ENCODE measurements around the gene COL20A1. TPM values are rescaled to one million over a fixed set of nuclear protein-coding genes. Genes with fewer than 3 reads are reported as not detected.
"Not testable (repeated sequence)": the region's sequence is repeated elsewhere in the genome, so short reads cannot be mapped to it uniquely, and the experiment has no call there.

The COL20A1 gene
- total and polyA plus RNA-seq, 9 donors: 0.10 to 0.54 (median 0.25) TPM; not detected in 5

GRCh38 chr20:63247671-63248228 is 45.2 kb upstream of the COL20A1 start:
- 76 to 78% (median 76%) methylated on average over 24 of the region's 24 CpGs for WGBS, 3 donors
- no peak for DNase-seq
- no peak for TF ChIP-seq POLR2A (IDR thresholded peaks at IDR 0.05)
- TF ChIP-seq EP300 (IDR thresholded peaks at IDR 0.05): no peak
- TF ChIP-seq CTCF (IDR thresholded peaks at IDR 0.05): no peak
- H3K27me3 ChIP-seq: no peaks in the 10 kb centered on the region
- no peaks in the 10 kb centered on the region for H3K4me1 ChIP-seq (ENCODE audit: insufficient read depth)
- H3K27ac ChIP-seq: no peak overlapping the region
- intact Hi-C loops (cut with DNase I): loop anchor here in 1 of 4 donors (10.0 kb wide), 1 partner anchor 193 kb away; no protein-coding TSS in a partner anchor
- H3K4me3 ChIP-seq: no peak overlapping the region
- no peaks in the 10 kb centered on the region for H3K36me3 ChIP-seq
- no peaks in the 10 kb centered on the region for H3K9me3 ChIP-seq

GRCh38 chr20:63248835-63249591 is 44.0 kb upstream of the COL20A1 start:
- no peaks in the 10 kb centered on the region for H3K27me3 ChIP-seq
- H3K36me3 ChIP-seq: no peaks in the 10 kb centered on the region

GRCh38 chr20:63249891-63250290 is 43.1 kb upstream of the COL20A1 start:
- 84 to 93% (median 92%) methylated on average over 15 of the region's 15 CpGs for WGBS, 3 donors
- H3K27me3 ChIP-seq: no peaks in the 10 kb centered on the region

More at GRCh38 chr20:63248835-63249591, 44.0 kb upstream of the COL20A1 start:
- intact Hi-C loops (cut with DNase I): loop anchor here in 1 of 4 donors (10.0 kb wide), 1 partner anchor 194 kb away; no protein-coding TSS in a partner anchor
- Histone ChIP-seq H3K4me1 (ENCODE audit: insufficient read depth) (no peaks in the 10 kb centered on the region), H3K4me3 (no peak overlapping the region), H3K9me3 (no peaks in the 10 kb centered on the region), H3K27ac (no peak overlapping the region)
- 72 to 78% (median 78%) methylated on average over 25 of the region's 25 CpGs for WGBS, 3 donors
- DNase-seq: no peak
- TF ChIP-seq POLR2A (IDR thresholded peaks at IDR 0.05) (no peak), EP300 (IDR thresholded peaks at IDR 0.05) (no peak), CTCF (IDR thresholded peaks at IDR 0.05) (no peak)

GRCh38 chr20:63251350-63251749 is 41.6 kb upstream of the COL20A1 start:
- H3K27me3 ChIP-seq, DNase-seq: not testable (repeated sequence)

More at GRCh38 chr20:63249891-63250290, 43.1 kb upstream of the COL20A1 start:
- Histone ChIP-seq H3K36me3 (no peaks in the 10 kb centered on the region), H3K9me3 (no peaks in the 10 kb centered on the region), H3K4me3 (no peak overlapping the region), H3K27ac (no peak overlapping the region), H3K4me1 (ENCODE audit: insufficient read depth) (no peaks in the 10 kb centered on the region)
- intact Hi-C loops (cut with DNase I): loop anchor here in 1 of 4 donors (10.0 kb wide), 1 partner anchor 195 kb away; no protein-coding TSS in a partner anchor
- DNase-seq: no peak
- TF ChIP-seq POLR2A (IDR thresholded peaks at IDR 0.05) (no peak), CTCF (IDR thresholded peaks at IDR 0.05) (no peak), EP300 (IDR thresholded peaks at IDR 0.05) (no peak)

GRCh38 chr20:63252284-63252711 is 40.7 kb upstream of the COL20A1 start:
- no peaks in the 10 kb centered on the region for H3K27me3 ChIP-seq
- intact Hi-C loops (cut with DNase I): no loop called here
- WGBS, 3 donors: 54 to 63% (median 63%) methylated on average over 8 of the region's 8 CpGs

More at GRCh38 chr20:63251350-63251749, 41.6 kb upstream of the COL20A1 start:
- H3K4me1 ChIP-seq (ENCODE audit: insufficient read depth); H3K27ac ChIP-seq; intact Hi-C loops (cut with DNase I); H3K4me3 ChIP-seq; H3K9me3 ChIP-seq; H3K36me3 ChIP-seq: not testable (repeated sequence)
- WGBS, 3 donors: 32 to 48% (median 42%) methylated on average over 13 to 14 of the region's 14 CpGs

More at GRCh38 chr20:63252284-63252711, 40.7 kb upstream of the COL20A1 start:
- Histone ChIP-seq H3K27ac (no peak overlapping the region), H3K4me1 (ENCODE audit: insufficient read depth) (no peaks in the 10 kb centered on the region), H3K36me3 (no peaks in the 10 kb centered on the region), H3K4me3 (no peak overlapping the region), H3K9me3 (no peaks in the 10 kb centered on the region)
- no peak for DNase-seq
- no peak for TF ChIP-seq EP300 (IDR thresholded peaks at IDR 0.05)
